ENCODE results near the gene COPG1. TPM values are rescaled to one million over a fixed set of nuclear protein-coding genes. Genes with fewer than 3 reads are reported as not detected.

The COPG1 gene
- total RNA-seq, 1 donor from 2014 or later: 124 TPM

GRCh38 chr3:129305592-129306091 is 56.2 kb downstream of the COPG1 start:
- TF ChIP-seq, protein P1, sequence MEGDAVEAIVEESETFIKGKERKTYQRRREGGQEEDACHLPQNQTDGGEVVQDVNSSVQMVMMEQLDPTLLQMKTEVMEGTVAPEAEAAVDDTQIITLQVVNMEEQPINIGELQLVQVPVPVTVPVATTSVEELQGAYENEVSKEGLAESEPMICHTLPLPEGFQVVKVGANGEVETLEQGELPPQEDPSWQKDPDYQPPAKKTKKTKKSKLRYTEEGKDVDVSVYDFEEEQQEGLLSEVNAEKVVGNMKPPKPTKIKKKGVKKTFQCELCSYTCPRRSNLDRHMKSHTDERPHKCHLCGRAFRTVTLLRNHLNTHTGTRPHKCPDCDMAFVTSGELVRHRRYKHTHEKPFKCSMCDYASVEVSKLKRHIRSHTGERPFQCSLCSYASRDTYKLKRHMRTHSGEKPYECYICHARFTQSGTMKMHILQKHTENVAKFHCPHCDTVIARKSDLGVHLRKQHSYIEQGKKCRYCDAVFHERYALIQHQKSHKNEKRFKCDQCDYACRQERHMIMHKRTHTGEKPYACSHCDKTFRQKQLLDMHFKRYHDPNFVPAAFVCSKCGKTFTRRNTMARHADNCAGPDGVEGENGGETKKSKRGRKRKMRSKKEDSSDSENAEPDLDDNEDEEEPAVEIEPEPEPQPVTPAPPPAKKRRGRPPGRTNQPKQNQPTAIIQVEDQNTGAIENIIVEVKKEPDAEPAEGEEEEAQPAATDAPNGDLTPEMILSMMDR (conservative IDR thresholded peaks at IDR 0.05; ENCODE audit: low read depth, low read length): no peak
- H3K4me3 ChIP-seq (ENCODE audit: low read depth, low read length): no peak overlapping the region
- DNase-seq (ENCODE audit: low read depth): no peak

GRCh38 chr3:129308636-129309035 is 59.2 kb downstream of the COPG1 start:
- TF ChIP-seq, protein P1 (conservative IDR thresholded peaks at IDR 0.05; ENCODE audit: low read depth, low read length): no peak
- no peak for DNase-seq (ENCODE audit: low read depth)
- no peak overlapping the region for H3K4me3 ChIP-seq (ENCODE audit: low read depth, low read length)

- TF ChIP-seq, protein P1 (conservative IDR thresholded peaks at IDR 0.05; ENCODE audit: low read depth, low read length): no peak
- DNase-seq (ENCODE audit: low read depth): no peak
- no peak overlapping the region for H3K4me3 ChIP-seq (ENCODE audit: low read depth, low read length)
Observed at GRCh38 chr3:129310111-129311011, 61.0 kb downstream of the COPG1 start.

DNA sequence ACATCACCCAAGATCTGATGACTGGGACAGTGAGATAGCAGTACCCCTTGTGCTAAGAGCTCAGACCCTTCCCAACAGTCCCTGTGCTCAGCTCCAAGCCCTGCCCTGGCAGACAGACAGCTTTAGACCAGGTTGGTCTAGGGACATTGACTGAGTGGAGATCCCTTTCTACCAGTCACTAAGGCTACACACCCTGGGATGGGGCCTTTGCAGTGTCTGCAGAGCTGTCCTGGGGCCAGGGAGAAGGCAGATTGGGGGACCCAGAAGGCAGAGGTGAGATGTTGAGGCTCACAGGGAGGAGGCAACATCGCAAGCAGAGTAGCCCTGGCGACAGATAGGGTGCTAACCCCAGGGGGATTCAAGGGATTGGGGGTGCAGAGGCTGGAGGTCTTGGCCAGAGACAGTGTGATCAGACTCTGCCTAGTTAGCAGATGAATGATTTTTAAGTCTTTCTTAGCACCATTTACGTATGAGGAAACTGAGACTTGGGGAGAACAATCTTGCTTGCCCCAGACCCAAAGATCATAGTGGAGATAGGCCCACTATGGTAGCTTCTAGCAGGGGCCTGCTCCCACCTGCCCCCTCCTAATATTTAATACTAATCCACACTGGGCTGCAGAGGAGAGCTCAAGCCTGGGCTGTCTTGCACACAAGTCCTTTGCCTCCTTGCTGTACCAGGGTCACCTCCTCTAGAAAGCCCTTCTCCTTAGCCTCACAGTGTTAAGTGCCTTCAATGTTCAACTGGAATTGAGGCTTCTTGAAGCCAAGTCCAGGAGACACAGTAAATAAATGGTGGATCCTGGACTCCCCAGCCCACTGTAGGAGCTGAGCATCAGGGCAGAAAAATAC is 61.9 kb downstream of the COPG1 start:
- no peak for DNase-seq (ENCODE audit: low read depth)
- no peak overlapping the region for H3K4me3 ChIP-seq (ENCODE audit: low read depth, low read length)
- TF ChIP-seq, protein P1 (conservative IDR thresholded peaks at IDR 0.05; ENCODE audit: low read depth, low read length): no peak

DNA sequence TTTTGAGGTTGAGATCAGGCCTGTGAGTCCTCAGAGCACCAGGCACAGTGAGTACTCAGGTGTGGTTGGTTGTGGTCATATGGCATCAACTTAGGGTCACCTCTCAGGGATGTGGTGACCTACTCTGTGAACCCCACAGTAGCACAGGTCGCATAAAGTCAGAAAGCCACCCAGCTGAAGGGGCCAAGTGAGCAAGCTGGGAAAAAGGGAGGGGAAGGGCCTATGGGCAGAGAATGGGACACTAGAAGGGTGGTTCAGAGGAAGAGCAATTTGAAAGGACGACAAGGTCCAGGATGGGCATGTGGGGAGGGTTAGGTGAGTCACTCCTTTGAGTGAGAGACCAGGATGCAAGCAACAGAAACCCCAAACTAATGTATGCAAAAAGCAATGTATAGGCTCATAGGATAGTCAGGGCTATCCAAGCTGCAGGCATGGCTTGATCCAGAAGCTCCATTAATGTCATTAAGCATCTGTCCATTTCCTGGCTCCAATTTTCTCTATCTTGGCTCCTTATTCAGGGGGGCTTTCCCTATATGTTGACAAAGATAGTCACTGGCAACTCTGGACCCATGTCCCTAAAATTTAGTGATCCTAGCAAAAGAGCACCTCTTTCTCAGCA is 62.7 kb downstream of the COPG1 start:
- TF ChIP-seq, protein P1 (conservative IDR thresholded peaks at IDR 0.05; ENCODE audit: low read depth, low read length): no peak
- DNase-seq (ENCODE audit: low read depth): no peak
- H3K4me3 ChIP-seq (ENCODE audit: low read depth, low read length): no peak overlapping the region

- TF ChIP-seq, protein P1 (conservative IDR thresholded peaks at IDR 0.05; ENCODE audit: low read depth, low read length): no peak
- DNase-seq (ENCODE audit: low read depth): no peak
- no peak overlapping the region for H3K4me3 ChIP-seq (ENCODE audit: low read depth, low read length)
Observed at GRCh38 chr3:129312671-129313414, 63.4 kb downstream of the COPG1 start.

Measured in epithelial cell of proximal tubule (primary cell).